Measurements from ENCODE around the gene PJA1.

GRCh38 chrX:69117876-69118526 is 47.3 kb downstream of the PJA1 start:
- no peak for TF ChIP-seq CTCF (IDR thresholded peaks at IDR 0.05)
- TF ChIP-seq POLR2A (IDR thresholded peaks at IDR 0.05) = no peak

Measured in right lobe of liver (tissue), 4 donors.